ENCODE measurements around the gene FBXL4. TPM values are rescaled to one million over a fixed set of nuclear protein-coding genes. Genes with fewer than 3 reads are reported as not detected.

Gene FBXL4
- total and polyA plus RNA-seq, 2 of the 8 experiments (the other 6 are each of a cell fraction or from before 2014, with no cell fraction given), result 6.9 to 13.8 TPM

- Histone ChIP-seq H4K91ac (replicated peaks; ENCODE audit: insufficient read length, low read length) (no peak overlapping the region), H3K4me3 (ENCODE audit: extremely low read depth in 1 of 4, insufficient read depth in 2 of 4, low read depth in 3 of 4, low read length in 4 of 4) (peak overlapping the region in 1 of 4 experiments; percentile 62; a peak in 1 of 8 replicates), H2BK20ac (ENCODE audit: low read length) (no peak overlapping the region), H3K4ac (replicated peaks; ENCODE audit: insufficient read length, low read depth, low read length) (no peak overlapping the region), H3K9me3 (ENCODE audit: insufficient read depth in 2 of 2, low read depth in 1 of 2, low read length in 1 of 2) (no peaks in the 10 kb centered on the region), H4K5ac (ENCODE audit: insufficient read length, low read depth, low read length) (no peak overlapping the region), H4K20me1 (replicated peaks in 1 of 2; ENCODE audit: control insufficient read depth in 1 of 2, insufficient read depth in 2 of 2, low read length in 2 of 2) (peaks cover 4 to 11% of the 10 kb centered on the region in 2 experiments), H3K9ac (replicated peaks in 1 of 4; ENCODE audit: extremely low read depth in 1 of 4, low read depth in 3 of 4, low read length in 3 of 4) (no peak overlapping the region), H3K4me1 (replicated peaks in 1 of 4; ENCODE audit: control insufficient read depth in 3 of 4, insufficient read depth in 4 of 4, low read length in 3 of 4) (peaks cover 5 to 21% (median 18%) of the 10 kb centered on the region in 4 experiments), H2BK5ac (ENCODE audit: low read depth, low read length) (no peak overlapping the region), H2BK12ac (ENCODE audit: low read depth, low read length) (no peak overlapping the region), H3K18ac (ENCODE audit: extremely low read depth, low read length) (no peak overlapping the region), H3K27me3 (replicated peaks in 1 of 4; ENCODE audit: control insufficient read depth in 3 of 4, extremely low read depth in 1 of 4, insufficient read depth in 3 of 4, low read length in 3 of 4) (peaks cover 61 to 91% (median 76%) of the 10 kb centered on the region in 4 experiments), H3K79me1 (ENCODE audit: low read depth, low read length) (no peaks in the 10 kb centered on the region), H3K79me2 (ENCODE audit: control insufficient read depth in 1 of 2, insufficient read depth in 2 of 2, low read length in 2 of 2) (no peaks in the 10 kb centered on the region), H4K8ac (ENCODE audit: extremely low read depth, insufficient read depth, low read length) (no peak overlapping the region), H3K27ac (ENCODE audit: low read depth, low read length) (no peak overlapping the region), H3K23ac (ENCODE audit: insufficient read length) (no peak overlapping the region), H2BK120ac (replicated peaks; ENCODE audit: low read depth, low read length) (no peak overlapping the region), H3K4me2 (ENCODE audit: insufficient read depth in 1 of 2, low read depth in 2 of 2, low read length in 2 of 2) (peak overlapping the region; percentile 94 to 95; a peak in 2 of 4 replicates), H3K56ac (replicated peaks; ENCODE audit: insufficient read length, low read depth, low read length) (no peak overlapping the region), H3K14ac (ENCODE audit: insufficient read length) (no peak overlapping the region), H3K36me3 (ENCODE audit: control insufficient read depth in 2 of 4, insufficient read depth in 4 of 4, low read length in 3 of 4) (no peaks in the 10 kb centered on the region; a peak in 1 of 8 replicates), H2AK5ac (ENCODE audit: low read depth, low read length) (no peak overlapping the region), H3K23me2 (ENCODE audit: low read depth, low read length) (peaks cover 18% of the 10 kb centered on the region), H2AFZ (ENCODE audit: low read length) (no peak overlapping the region), H2BK15ac (ENCODE audit: low read length) (no peak overlapping the region)
- TF ChIP-seq SUZ12 (IDR thresholded peaks at IDR 0.05; ENCODE audit: low read length) (peak; percentile 30; the same call in 1 of the 2 replicates), CBX8 (IDR thresholded peaks at IDR 0.05; ENCODE audit: borderline replicate concordance, low read depth, low read length) (0 out of 2 replicates have a peak, but pooled peaks have one; percentile 11), MAFK (IDR thresholded peaks at IDR 0.05; ENCODE audit: low read depth, low read length) (no peak)
- DNase-seq (ENCODE audit: low read depth in 1 of 2, low spot score in 2 of 2), result no peak
- 4% methylated on average over 9 of the region's 9 CpGs; no CpG with 5 or more reads in 1 of the 2 experiments for WGBS, 2 experiments (ENCODE audit: extremely low coverage in 1 of 2, insufficient coverage in 1 of 2, insufficient read length in 1 of 2, insufficient replicate concordance in 2 of 2, low coverage in 1 of 2, low lambda C conversion rate in 2 of 2, missing lambda C conversion rate in 1 of 2)
- FAIRE-seq, result peak; percentile 13
- ChIA-PET POLR2A (ENCODE audit: partially characterized antibody) (interaction anchor here (1.4 kb wide), 1 partner anchor 8 kb away, joined by 6 read pairs; no protein-coding TSS in a partner anchor), CTCF (ENCODE audit: partially characterized antibody) (interaction anchor here (0.6 to 10.0 kb wide), 9 partner anchors 8 to 472 kb away, joined by 3 to 79 read pairs (median 3); no protein-coding TSS in a partner anchor)
Measured at GRCh38 chr6:98836962-98837944, 110.5 kb downstream of the FBXL4 start.

All from H1 (cell line).